AG09319 (cell line): Measurements from ENCODE around the gene OR10Z1.

ENCODE experiments used
- DNase-seq: peaks from one replicate; pipeline ENCODE4 v3.0.0-alpha.2; 2010; ENCODE audit warnings: low read depth; ENCODE audit errors: extremely low read depth
- TF ChIP-seq, protein P1 (sequence below): IDR thresholded peaks from 2 replicates; pipeline ENCODE4 v1.5.1; 2011; ENCODE audit warnings: low read depth, mild to moderate bottlenecking, inconsistent platforms, low read length, moderate library complexity

The OR10Z1 gene

DNA sequence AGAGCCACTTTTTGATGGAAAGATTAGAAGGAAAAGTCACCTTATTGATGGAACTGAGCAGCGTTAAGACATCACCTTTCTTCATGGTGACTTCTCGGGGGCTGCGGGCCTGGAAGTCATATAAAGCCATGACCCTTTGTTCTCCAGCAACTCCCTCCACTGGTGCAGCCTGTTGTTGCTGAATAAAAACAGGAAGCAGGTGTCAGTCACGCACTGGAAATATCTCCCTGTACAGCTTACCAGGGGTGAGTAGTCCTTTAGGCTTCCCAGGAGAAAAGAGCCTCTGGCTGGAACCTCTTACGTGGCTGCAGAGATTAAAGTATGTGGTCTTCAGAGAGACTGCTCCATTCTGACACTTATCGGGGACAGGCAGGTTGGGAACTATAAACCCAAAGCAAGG is 49.5 kb downstream of the OR10Z1 start:
- TF ChIP-seq, protein P1, sequence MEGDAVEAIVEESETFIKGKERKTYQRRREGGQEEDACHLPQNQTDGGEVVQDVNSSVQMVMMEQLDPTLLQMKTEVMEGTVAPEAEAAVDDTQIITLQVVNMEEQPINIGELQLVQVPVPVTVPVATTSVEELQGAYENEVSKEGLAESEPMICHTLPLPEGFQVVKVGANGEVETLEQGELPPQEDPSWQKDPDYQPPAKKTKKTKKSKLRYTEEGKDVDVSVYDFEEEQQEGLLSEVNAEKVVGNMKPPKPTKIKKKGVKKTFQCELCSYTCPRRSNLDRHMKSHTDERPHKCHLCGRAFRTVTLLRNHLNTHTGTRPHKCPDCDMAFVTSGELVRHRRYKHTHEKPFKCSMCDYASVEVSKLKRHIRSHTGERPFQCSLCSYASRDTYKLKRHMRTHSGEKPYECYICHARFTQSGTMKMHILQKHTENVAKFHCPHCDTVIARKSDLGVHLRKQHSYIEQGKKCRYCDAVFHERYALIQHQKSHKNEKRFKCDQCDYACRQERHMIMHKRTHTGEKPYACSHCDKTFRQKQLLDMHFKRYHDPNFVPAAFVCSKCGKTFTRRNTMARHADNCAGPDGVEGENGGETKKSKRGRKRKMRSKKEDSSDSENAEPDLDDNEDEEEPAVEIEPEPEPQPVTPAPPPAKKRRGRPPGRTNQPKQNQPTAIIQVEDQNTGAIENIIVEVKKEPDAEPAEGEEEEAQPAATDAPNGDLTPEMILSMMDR = no peak
- no peak for DNase-seq
